Effector CD4-positive, alpha-beta T cell (primary cell): ENCODE results near the gene CSNK1E.
A peak's percentile ranks its signal among the peaks of the same experiment; 100 is the strongest.

Experiments
- DNase-seq: peaks from one replicate; pipeline ENCODE4 v3.0.0-alpha.2; 2020

Gene CSNK1E

GRCh38 chr22:38304526-38304925 lies 12.7 kb downstream of the CSNK1E start:
- no peak for DNase-seq

- DNase-seq: no peak
Measured at GRCh38 chr22:38303974-38304373, 13.3 kb downstream of the CSNK1E start.

GRCh38 chr22:38302906-38303305 lies 14.3 kb downstream of the CSNK1E start:
- DNase-seq: no peak

GRCh38 chr22:38300946-38301345 lies 16.3 kb downstream of the CSNK1E start:
- no peak for DNase-seq

DNA sequence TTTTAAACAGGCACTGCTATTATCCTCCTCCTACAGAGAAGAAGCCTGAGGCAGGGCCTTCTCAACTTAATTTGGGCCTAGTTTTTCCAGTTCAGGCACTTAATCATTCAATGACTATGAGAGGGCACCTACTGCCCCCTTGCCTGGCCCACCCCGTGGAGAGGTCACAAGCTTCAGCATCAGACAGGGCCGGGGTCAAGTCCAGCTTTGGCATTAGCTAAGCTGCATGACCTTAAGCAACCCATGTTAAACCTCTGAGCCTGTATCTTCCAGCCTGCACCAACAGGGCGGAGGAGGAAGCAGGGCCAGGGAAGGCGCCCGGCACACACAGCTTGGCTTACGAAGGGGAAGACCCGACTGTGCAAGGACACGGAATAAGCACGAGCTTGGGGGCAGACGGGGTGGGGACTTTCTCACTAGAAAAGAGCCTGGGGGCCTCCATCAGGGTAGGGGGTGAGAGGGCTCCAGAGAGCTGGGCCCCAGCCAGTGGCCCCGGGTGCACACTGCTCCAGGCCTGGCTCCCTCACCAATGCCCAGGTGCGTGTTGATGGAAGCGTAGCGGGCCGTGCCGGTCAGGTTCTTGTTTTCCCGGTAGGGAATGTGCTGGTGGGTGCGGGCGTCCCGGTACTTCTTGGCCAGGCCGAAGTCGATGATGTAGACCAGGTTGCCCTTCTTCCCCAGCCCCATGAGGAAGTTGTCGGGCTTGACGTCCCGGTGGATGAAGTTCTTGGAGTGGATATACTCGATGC lies 16.9 kb downstream of the CSNK1E start:
- DNase-seq: no peak

GRCh38 chr22:38299770-38300102 lies 17.5 kb downstream of the CSNK1E start:
- DNase-seq: no peak

DNA sequence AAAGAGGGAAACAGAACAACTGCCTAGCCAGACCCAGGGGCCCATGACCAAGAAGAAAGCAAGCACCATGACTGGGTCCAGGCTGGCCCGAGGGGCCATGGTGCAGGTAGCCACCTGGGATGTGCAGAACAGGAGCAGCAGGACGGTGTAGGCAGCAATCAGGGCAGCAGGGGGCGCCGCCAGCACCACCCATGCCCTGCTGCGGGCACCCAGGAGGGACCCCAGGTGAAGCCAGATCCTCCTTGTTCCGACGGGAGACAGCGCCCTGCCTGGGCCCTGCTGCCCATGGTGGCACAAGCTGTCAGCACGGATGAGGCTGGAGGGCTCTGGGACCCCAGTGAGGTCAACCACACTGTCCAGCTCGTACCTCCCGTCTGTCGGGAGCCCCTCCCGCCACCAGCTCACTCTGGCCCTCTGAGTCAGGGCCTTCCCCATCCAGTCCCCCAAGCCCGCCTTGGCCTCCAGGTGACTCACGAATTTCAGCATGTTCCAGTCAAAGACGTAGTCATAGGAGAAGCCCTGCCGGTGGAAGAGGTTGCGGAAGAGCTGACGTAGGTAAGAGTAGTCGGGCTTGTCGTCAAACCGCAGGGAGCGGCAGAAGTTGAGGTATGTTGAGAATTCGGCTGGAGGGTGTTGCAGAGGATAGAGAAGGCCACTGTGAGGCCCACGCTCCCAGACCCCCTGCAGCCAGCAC lies 18.8 kb downstream of the CSNK1E start:
- DNase-seq: peak; percentile 27

- DNase-seq: no peak
Measured at GRCh38 chr22:38296372-38296771, 20.9 kb downstream of the CSNK1E start.

DNA sequence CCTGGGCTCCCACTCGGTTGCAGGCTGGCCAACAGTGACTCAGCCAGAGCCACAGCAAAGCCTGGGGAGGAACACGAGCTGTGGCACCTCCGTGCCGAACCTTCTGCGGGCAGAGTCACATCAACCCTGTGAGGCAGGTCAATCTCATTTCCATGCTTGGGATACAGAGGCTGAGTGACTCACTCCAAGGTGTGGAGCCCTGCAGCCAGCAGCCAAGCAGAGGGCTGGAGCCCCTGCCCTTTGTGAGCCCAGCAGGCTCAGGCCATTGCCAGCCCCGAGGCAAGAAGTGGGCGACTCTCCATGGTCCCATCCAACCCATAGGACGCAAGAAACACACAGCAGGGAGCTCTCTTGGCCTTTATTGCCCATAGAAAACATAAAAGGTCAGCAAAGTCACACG lies 21.4 kb downstream of the CSNK1E start:
- DNase-seq: no peak

GRCh38 chr22:38295339-38295738 lies 21.9 kb downstream of the CSNK1E start:
- no peak for DNase-seq

- no peak for DNase-seq
Measured at GRCh38 chr22:38294193-38294592, 23.0 kb downstream of the CSNK1E start.

- DNase-seq: no peak
Measured at GRCh38 chr22:38292694-38293093, 24.5 kb downstream of the CSNK1E start.

DNA sequence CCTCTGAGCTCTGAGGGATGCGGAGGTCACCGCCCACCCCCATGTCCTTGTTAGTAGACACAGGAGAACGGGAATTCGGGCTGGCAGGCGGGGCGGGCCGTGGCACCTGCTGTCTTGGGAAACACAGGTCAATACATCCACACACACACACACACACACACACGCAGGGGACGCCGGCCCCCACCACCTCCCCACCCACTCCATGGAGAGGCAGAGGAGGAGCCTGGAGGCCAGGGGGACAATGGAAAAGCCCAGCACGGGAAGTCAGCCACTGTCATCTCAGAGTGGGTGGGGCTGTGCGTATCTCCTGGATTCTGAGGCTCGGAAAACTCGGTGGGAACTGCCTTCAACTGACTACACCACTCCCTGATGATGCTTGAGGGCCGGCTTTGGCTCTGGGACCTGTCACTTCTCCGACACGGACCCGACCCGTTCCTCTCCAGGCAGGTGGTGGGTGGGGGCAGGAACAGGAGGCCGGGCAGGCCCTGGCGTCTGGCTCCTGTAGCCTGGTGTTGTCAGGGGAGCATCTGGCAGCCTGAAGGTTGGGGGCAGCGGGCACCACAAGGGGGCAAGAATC lies 25.9 kb downstream of the CSNK1E start:
- no peak for DNase-seq

- DNase-seq: no peak
Measured at GRCh38 chr22:38290347-38290746, 26.9 kb downstream of the CSNK1E start.

GRCh38 chr22:38289583-38290082 lies 27.6 kb downstream of the CSNK1E start:
- DNase-seq: no peak

DNA sequence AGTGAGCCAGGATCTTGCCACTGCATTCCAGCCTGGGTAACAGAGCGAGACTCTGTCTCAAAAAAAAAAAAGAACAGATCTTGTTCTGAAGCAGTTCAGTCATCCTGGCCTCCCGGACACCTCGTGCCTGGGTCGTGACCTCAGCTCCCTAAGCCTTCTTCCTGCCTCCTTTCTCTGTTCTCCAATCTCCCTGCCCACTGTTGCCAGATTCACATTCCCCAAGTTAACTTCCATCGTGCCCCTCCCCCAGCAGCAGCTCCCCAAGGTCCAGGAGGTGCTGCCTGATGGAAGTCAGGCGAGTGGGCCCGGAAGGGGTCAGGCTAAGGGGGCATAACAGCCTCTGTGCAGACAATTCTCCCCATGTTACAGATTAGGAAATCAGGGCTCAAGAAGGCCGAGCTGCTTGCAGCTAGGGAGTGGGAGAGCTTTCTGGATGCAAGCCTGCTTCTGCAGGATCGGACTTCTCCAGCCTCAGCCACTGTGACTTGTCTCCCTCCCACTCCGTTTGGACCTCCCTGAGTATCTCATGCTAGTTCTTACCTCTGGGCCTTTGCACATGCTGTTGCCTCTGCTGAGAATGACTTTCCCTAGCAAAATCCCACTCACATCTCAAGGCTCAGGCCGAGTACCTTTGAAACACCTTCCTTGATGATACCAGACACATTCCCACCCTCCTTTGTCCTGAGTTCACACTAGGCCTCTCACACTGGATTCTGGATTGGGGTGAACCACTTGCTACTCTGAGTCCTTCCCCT lies 30.1 kb downstream of the CSNK1E start:
- DNase-seq: no peak

GRCh38 chr22:38285018-38285417 lies 32.2 kb downstream of the CSNK1E start:
- DNase-seq: no peak

DNA sequence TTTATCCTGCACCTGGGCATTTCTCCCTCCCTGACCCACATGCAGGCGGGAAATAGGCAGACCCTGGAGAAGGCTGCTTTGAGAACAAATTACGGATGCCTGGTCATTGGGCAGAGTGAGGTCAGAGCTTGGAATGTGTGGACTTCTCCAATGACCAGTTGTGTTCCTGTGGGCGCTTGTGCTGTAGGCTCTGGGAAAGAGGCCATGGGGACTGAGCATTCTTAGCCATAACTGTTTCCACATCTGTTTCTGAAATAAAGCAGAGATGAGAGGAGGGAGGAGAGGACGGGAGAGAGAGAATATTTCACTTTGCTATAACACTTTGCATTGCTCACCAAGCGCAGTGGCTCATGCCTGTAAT lies 33.2 kb downstream of the CSNK1E start:
- no peak for DNase-seq

- no peak for DNase-seq
Measured at GRCh38 chr22:38282397-38282796, 34.8 kb downstream of the CSNK1E start.

- DNase-seq: no peak
Measured at GRCh38 chr22:38276166-38276565, 41.1 kb downstream of the CSNK1E start.

GRCh38 chr22:38273135-38273826 lies 44.0 kb downstream of the CSNK1E start:
- DNase-seq: no peak

DNA sequence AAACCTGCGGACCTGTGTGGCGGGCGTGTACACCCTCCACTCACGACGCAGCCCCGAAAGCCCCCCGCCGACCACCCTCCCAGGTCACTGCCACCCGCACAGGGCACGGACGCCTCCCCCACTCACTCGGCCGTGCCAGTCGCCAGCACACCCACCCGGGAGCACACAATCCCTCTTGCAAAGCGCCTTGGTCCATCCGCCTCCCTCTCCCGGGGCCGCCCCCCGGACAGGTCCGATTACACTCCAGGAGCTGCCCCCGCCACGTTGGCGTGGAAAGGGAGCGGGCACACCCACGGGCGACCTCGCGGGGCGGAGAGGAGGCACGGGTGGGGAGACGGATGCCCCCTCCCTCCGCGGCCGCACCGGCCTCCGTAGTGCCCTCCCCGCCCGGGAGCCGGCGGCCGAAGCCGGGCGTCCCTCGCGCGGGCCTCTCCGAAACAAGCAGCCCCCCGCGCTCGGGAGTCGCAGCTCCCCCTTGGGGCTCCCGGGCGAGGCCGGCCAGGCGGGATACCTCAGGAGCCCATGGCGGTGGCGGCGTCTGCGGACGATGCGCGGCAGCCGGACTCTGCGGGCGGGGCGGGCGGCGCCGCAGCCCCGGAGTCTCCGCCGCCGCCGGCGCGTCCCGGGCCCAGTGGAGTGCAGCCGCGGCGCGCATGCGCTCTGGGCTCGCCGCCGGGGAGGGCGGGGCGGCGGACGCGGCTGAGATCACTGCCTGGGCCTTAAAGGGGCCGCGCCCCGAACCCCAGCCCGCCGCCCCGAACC lies 44.7 kb downstream of the CSNK1E start, which contains the start of gene TMEM184B:
TSS of gene TMEM184B (minus strand) at position 638 of the 762 bp plus-strand sequence. CDS start 25,049 bp downstream, outside the sequence.
- peak; percentile 73 for DNase-seq
